Astrocyte (in vitro differentiated cells and primary cell): ENCODE data around the gene ACADL. TPM values are rescaled to one million over a fixed set of nuclear protein-coding genes. Genes with fewer than 3 reads are reported as not detected.

Experiments
- DNase-seq: peaks from one replicate; pipeline ENCODE4 v3.0.0-alpha.2; 2010; ENCODE audit warnings: low read depth
- FAIRE-seq: peaks from 2 replicates; lab custom pipeline; 2011; peaks lifted over from hg19 to GRCh38; lab: Jason Lieb, UNC
- H2AFZ ChIP-seq: 2 replicates; pipeline ENCODE4 v1.6.0; 2012; ENCODE audit warnings: low read depth, low read length, inconsistent platforms
- H3K27ac ChIP-seq: 2 replicates; pipeline ENCODE4 v1.5.1; 2011; ENCODE audit warnings: low read depth, low read length, inconsistent platforms
- H3K27me3 ChIP-seq: 2 replicates; pipeline ENCODE4 v1.6.0; 2011; ENCODE audit warnings: low read length, inconsistent platforms; ENCODE audit not compliant: insufficient read depth
- H3K36me3 ChIP-seq: 2 replicates; pipeline ENCODE4 v1.5.1; 2011; ENCODE audit warnings: low read length, inconsistent platforms; ENCODE audit not compliant: insufficient read depth
- H3K4me1 ChIP-seq: 2 replicates; pipeline ENCODE4 v1.5.1; 2011; ENCODE audit warnings: low read length, inconsistent platforms; ENCODE audit not compliant: insufficient read depth
- H3K4me2 ChIP-seq: 2 replicates; pipeline ENCODE4 v1.6.0; 2012; ENCODE audit warnings: low read length, inconsistent platforms
- H3K4me3 ChIP-seq: 2 replicates; pipeline ENCODE4 v1.5.1; 2011; ENCODE audit warnings: low read depth, mild to moderate bottlenecking, low read length, inconsistent platforms; ENCODE audit not compliant: insufficient read depth
- H3K79me2 ChIP-seq: 2 replicates; pipeline ENCODE4 v1.6.0; 2012; ENCODE audit warnings: mild to moderate bottlenecking, low read length, inconsistent platforms; ENCODE audit not compliant: insufficient read depth
- H3K9ac ChIP-seq: 2 replicates; pipeline ENCODE4 v1.6.0; 2012; ENCODE audit warnings: mild to moderate bottlenecking, low read length, inconsistent platforms
- H3K9me3 ChIP-seq: 2 replicates; pipeline ENCODE4 v1.5.1; 2012; ENCODE audit warnings: low read depth, mild to moderate bottlenecking, low read length, inconsistent platforms; ENCODE audit not compliant: insufficient read depth
- H4K20me1 ChIP-seq: 2 replicates; pipeline ENCODE4 v1.6.0; 2012; ENCODE audit warnings: low read length, inconsistent platforms; ENCODE audit not compliant: insufficient read depth
- H3K27ac Mint-ChIP-seq: one replicate; pipeline ENCODE4 v1.8.0; 2021; ENCODE audit warnings: mild to moderate bottlenecking, mixed read lengths; ENCODE audit not compliant: unreplicated experiment
- H3K27me3 Mint-ChIP-seq: one replicate; pipeline ENCODE4 v1.8.0; 2021; ENCODE audit warnings: low read depth, mixed read lengths; ENCODE audit not compliant: unreplicated experiment
- H3K36me3 Mint-ChIP-seq: one replicate; pipeline ENCODE4 v1.8.0; 2021; ENCODE audit warnings: low read depth, mixed read lengths; ENCODE audit not compliant: unreplicated experiment
- H3K4me1 Mint-ChIP-seq: one replicate; pipeline ENCODE4 v1.8.0; 2021; ENCODE audit warnings: low read depth, mixed read lengths; ENCODE audit not compliant: unreplicated experiment
- H3K4me3 Mint-ChIP-seq: one replicate; pipeline ENCODE4 v1.8.0; 2021; ENCODE audit warnings: mild to moderate bottlenecking, moderate library complexity, mixed read lengths; ENCODE audit not compliant: unreplicated experiment
- H3K9me3 Mint-ChIP-seq: one replicate; pipeline ENCODE4 v1.8.0; 2021; ENCODE audit warnings: mild to moderate bottlenecking, mixed read lengths; ENCODE audit not compliant: unreplicated experiment
- EZH2 ChIP-seq: IDR thresholded peaks from 2 replicates; pipeline ENCODE4 v1.6.1; 2012; ENCODE audit warnings: mild to moderate bottlenecking, low read length, inconsistent platforms; ENCODE audit not compliant: insufficient read depth
- total RNA-seq: library from RNA; stranded (reverse); gene quantifications from 2 replicates; pipeline ENCODE4 v1.2.1, GENCODE V29; 2021
- TF ChIP-seq, protein P1 (sequence below): IDR thresholded peaks from 2 replicates; pipeline ENCODE4 v1.5.1; 2011; ENCODE audit warnings: low read depth, mild to moderate bottlenecking, inconsistent platforms, low read length, moderate library complexity; ENCODE audit not compliant: insufficient read depth

Gene ACADL
- total RNA-seq, 1 donor from 2014 or later = 1.9 TPM

- H3K4me2 ChIP-seq = no peak overlapping the region
- no peak overlapping the region for H3K4me3 ChIP-seq
- DNase-seq (no peak), FAIRE-seq (no peak)
- H3K27me3 ChIP-seq = no peaks in the 10 kb centered on the region
- H4K20me1 ChIP-seq = no peaks in the 10 kb centered on the region
- H3K9ac ChIP-seq = no peak overlapping the region
- Mint-ChIP-seq H3K36me3 (no peaks in the 10 kb centered on the region), H3K27ac (no peak overlapping the region), H3K4me1 (no peaks in the 10 kb centered on the region), H3K9me3 (peaks cover 3% of the 10 kb centered on the region), H3K27me3 (no peaks in the 10 kb centered on the region), H3K4me3 (no peak overlapping the region)
- no peaks in the 10 kb centered on the region for H3K9me3 ChIP-seq
- H3K79me2 ChIP-seq = no peaks in the 10 kb centered on the region
- H3K4me1 ChIP-seq = no peaks in the 10 kb centered on the region
- H3K27ac ChIP-seq = no peak overlapping the region
- TF ChIP-seq, protein P1, sequence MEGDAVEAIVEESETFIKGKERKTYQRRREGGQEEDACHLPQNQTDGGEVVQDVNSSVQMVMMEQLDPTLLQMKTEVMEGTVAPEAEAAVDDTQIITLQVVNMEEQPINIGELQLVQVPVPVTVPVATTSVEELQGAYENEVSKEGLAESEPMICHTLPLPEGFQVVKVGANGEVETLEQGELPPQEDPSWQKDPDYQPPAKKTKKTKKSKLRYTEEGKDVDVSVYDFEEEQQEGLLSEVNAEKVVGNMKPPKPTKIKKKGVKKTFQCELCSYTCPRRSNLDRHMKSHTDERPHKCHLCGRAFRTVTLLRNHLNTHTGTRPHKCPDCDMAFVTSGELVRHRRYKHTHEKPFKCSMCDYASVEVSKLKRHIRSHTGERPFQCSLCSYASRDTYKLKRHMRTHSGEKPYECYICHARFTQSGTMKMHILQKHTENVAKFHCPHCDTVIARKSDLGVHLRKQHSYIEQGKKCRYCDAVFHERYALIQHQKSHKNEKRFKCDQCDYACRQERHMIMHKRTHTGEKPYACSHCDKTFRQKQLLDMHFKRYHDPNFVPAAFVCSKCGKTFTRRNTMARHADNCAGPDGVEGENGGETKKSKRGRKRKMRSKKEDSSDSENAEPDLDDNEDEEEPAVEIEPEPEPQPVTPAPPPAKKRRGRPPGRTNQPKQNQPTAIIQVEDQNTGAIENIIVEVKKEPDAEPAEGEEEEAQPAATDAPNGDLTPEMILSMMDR = no peak
- TF ChIP-seq EZH2 = no peak
- H3K36me3 ChIP-seq = no peaks in the 10 kb centered on the region
- no peak overlapping the region for H2AFZ ChIP-seq
These were observed 34.4 kb upstream of the ACADL start for GRCh38 chr2:210259687-210260086.

- Histone ChIP-seq H3K27me3 (no peaks in the 10 kb centered on the region), H3K36me3 (no peaks in the 10 kb centered on the region), H3K4me3 (no peak overlapping the region), H3K4me1 (no peaks in the 10 kb centered on the region), H2AFZ (no peak overlapping the region), H3K79me2 (no peaks in the 10 kb centered on the region), H3K4me2 (no peak overlapping the region), H3K9ac (no peak overlapping the region), H3K27ac (no peak overlapping the region), H4K20me1 (no peaks in the 10 kb centered on the region), H3K9me3 (no peaks in the 10 kb centered on the region)
- Mint-ChIP-seq H3K9me3 (peaks cover 3% of the 10 kb centered on the region), H3K4me1 (peaks cover 7% of the 10 kb centered on the region), H3K27me3 (no peaks in the 10 kb centered on the region), H3K36me3 (no peaks in the 10 kb centered on the region), H3K4me3 (no peak overlapping the region), H3K27ac (no peak overlapping the region)
- DNase-seq (no peak), FAIRE-seq (no peak)
- TF ChIP-seq, protein P1 = no peak
- TF ChIP-seq EZH2 = no peak
These were observed 27.7 kb upstream of the ACADL start for GRCh38 chr2:210252699-210253606.

DNA sequence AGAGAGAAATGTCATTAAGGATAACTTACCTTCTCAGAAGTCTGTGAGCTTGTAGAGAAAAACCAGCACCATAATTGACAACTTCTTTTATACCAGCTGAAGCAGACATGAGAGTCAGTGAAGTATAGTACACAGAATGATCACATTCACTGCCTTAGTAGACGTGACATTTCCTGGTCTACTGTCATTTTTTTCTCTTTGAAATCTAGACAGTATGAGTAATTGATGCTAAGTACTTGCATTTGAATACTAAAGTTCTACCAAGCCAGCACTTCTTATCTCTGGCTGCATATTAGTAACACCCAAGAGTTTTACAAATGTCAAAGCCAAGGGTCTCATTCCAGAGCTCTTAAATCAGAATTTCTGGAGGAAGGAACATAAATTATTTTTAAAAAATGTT lies 25.4 kb upstream of the ACADL start:
- TF ChIP-seq EZH2 = no peak
- TF ChIP-seq, protein P1 = no peak
- Mint-ChIP-seq H3K4me3 (no peak overlapping the region), H3K27me3 (no peaks in the 10 kb centered on the region)

More for the DNA sequence above, 25.4 kb upstream of the ACADL start:
- H3K9ac ChIP-seq = no peak overlapping the region
- Mint-ChIP-seq H3K36me3 (no peaks in the 10 kb centered on the region), H3K9me3 (peaks cover 4% of the 10 kb centered on the region), H3K4me1 (peaks cover 7% of the 10 kb centered on the region), H3K27ac (no peak overlapping the region)
- no peak overlapping the region for H3K27ac ChIP-seq
- no peak overlapping the region for H3K4me2 ChIP-seq
- no peaks in the 10 kb centered on the region for H3K9me3 ChIP-seq
- no peaks in the 10 kb centered on the region for H3K4me1 ChIP-seq
- FAIRE-seq (no peak), DNase-seq (peak; percentile 20)
- no peaks in the 10 kb centered on the region for H3K79me2 ChIP-seq
- no peaks in the 10 kb centered on the region for H3K36me3 ChIP-seq
- H4K20me1 ChIP-seq = no peaks in the 10 kb centered on the region
- H3K4me3 ChIP-seq = no peak overlapping the region
- H2AFZ ChIP-seq = no peak overlapping the region
- no peaks in the 10 kb centered on the region for H3K27me3 ChIP-seq
